HTERT RPE-1 (cell line): ENCODE measurements around the gene CELSR1.

Source experiments
- in situ Hi-C: fragments of 300-500 bp; cut with MboI; formaldehyde crosslinking; loops from 4 replicates; pipeline ENCODE4 v1.14.3; 2020; ENCODE audit warnings: low sequenced_read_pairs

CELSR1 gene

GRCh38 chr22:46466255-46466676, 71.2 kb downstream of the CELSR1 start:
- in situ Hi-C loops, result no loop called here

GRCh38 chr22:46465793-46466192, 71.6 kb downstream of the CELSR1 start:
- in situ Hi-C loops, result no loop called here

DNA sequence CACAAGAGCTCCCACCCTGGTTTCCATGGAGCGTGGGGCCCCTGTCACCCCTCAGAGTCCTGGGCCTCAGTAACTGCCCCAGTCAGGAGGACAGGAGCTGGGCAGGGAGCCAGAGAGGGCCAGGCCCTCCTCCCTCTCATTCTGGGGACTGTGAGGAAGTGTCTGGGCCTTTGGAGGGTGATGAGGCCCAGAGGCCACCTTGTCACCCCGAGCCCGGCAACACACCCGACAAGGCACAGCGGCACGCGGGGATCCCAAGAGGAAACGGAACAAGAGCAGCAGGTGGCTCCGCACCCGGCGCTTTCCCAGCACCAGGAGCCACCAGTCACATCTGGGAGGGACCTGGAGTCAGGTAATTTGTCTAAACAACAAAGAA, 72.1 kb downstream of the CELSR1 start:
- in situ Hi-C loops, result no loop called here

DNA sequence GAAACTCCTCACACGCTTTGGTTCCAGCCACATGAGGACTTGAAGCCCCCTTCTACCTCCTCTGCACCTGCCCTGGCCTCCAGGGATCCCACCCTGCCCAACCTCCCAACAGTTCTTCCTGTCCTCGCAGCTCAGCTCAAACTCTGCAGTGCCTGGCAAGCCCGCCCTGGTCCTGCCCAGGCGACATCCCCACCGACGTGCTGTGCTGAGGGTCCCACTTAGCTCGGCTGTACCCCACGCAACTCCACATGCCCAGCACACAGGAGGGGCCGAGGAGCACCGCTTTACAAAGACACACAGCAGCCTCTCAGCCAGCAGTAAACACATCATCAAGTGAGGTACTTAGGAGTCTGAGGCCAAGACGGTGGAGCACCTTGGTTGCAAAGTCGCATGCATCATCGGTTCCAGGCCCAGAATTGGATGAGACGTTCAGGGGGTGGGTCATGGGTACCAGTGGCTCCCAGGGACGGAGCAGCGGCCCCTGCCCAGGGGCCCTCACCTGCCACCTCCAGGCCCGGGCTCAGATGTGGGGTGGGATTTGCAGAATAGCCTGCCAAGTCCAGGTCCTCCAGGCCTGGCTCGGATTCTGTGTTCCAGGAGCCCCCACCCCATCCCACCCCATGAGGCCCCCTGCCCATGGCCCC, 72.6 kb downstream of the CELSR1 start:
- in situ Hi-C loops, result no loop called here

DNA sequence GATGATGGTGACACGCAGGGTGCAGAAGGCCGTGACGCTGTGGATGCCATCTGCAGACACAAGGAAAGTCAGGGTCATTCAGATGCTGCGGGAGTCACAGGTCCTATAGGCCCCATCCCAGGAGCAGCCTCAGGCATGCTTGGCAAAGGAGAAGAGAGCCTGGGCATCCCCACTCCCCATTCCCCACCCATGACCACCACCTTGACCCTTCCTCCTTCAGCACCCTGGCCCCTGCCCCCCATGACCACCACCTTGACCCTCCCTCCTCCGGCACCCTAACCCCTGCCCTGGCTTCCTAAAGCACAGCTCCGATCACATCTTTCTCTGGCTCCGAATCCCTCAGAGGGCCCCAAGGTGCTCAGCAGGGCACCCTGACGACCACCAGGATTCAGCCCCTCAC, 73.1 kb downstream of the CELSR1 start:
- in situ Hi-C loops, result no loop called here

DNA sequence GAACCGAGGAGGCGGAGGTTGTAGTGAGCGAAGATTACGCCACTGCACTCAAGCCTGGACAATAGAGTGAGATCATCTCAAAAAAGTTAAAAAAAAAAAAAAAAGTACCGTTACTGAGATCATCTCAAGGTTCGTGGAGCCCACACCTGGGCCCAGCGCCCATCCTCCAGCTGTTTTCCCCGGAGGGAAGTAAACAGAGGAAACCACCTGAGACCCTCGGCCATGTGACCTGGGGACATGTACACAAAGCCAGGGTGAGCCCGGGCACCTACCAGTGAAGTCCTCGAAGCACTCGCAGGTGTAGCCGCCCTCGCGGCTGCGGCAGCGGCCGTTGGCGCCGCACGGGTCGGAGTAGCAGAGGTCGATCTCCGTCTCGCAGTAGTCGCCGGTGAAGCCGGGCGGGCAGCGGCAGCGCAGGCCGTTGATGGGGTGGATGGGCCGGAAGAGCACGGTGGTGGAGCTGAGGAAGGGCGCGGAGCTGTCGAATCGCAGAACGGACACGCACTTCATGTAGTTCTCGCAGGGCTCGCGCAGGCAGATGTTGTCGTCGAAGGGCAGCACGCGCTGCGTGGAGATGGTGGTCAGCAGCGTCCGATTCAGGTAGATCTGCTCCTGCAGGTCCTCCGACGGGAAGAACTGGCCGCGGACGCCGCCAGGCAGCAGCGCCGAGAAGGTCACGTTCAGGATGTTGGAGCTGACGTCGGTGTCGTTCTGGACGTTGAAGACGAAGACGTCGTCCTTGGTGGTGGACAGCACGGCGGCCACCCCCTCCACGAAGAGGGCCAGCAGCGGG, 73.8 kb downstream of the CELSR1 start:
- in situ Hi-C loops, result no loop called here

DNA sequence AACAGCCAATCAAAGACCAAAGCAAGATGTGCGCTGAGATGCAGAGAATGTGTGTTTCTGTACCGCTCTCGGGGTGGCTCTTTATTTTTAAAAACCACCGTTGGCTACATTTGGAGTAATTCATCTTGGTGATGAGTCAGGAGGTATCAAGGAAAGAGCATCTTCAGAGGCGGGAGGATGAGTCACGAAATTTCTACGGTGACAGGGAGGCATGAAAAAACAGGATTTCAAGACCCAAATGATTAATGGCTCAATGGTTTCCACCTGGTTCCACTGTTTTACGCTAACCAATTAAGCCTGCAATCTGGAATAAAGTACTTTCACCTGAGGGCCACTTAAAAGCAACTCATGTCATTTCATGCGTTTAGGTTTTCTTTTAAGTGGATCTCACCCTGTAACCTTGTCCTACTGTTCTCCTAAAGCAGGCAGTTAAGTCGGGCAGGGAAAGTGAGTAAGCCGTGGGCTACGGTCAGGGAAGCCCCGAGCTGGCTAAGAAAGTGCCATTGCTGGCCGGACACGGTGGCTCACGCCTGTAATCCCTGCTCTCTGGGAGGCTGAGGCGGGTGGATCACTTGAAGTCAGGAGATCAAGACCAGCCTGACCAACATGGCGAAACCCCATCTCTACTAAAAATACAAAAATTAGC, 74.6 kb downstream of the CELSR1 start:
- in situ Hi-C loops, result no loop called here

DNA sequence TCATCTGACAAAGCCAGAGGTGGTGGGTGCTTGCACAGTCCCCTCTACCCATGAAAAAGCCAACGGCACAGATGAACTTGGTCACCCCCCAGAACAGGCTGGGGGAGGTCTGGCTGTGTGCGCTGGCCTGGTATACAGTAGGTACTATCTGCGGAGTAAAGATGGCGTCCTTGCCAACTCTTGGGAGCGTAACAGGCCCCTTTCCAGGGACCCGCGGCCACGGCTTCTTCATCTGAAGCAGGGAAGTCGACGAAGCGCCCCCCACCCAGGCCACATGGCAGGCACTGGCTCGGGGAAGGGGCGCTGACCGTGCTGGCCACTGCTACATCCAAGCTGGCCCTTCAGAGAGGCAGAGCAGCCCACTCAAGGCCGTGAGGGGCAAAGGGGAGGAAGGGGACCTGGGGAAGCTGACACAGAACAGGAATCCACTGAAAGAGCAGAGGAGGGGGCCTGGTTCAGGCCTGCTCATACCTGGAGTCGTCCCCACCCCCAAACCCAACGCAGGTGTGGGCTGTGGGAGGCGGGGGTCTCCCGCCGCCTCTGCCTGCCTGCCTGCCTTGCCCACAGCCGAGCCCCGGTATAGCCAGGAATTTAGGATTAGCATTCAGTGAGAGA, 75.7 kb downstream of the CELSR1 start:
- in situ Hi-C loops, result no loop called here

DNA sequence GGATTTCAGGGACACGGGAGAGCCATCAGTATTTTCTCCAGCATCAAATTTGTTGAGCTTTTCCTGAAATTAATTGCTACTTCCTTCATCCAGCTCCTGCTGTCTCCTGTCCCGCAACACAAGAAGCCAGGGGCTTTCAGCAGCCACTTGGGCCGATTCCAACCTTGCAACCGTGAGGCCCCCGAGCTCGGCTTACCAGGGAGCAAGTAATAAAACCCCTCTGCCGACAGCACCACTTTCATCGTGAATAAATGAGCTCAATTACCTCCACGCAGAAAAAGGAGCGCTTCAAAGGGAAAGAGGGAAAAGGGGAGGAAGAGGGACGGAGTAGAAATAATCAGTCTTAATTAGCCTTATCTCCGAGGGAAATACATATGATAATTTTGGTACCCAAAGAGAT, 76.6 kb downstream of the CELSR1 start:
- in situ Hi-C loops, result no loop called here

DNA sequence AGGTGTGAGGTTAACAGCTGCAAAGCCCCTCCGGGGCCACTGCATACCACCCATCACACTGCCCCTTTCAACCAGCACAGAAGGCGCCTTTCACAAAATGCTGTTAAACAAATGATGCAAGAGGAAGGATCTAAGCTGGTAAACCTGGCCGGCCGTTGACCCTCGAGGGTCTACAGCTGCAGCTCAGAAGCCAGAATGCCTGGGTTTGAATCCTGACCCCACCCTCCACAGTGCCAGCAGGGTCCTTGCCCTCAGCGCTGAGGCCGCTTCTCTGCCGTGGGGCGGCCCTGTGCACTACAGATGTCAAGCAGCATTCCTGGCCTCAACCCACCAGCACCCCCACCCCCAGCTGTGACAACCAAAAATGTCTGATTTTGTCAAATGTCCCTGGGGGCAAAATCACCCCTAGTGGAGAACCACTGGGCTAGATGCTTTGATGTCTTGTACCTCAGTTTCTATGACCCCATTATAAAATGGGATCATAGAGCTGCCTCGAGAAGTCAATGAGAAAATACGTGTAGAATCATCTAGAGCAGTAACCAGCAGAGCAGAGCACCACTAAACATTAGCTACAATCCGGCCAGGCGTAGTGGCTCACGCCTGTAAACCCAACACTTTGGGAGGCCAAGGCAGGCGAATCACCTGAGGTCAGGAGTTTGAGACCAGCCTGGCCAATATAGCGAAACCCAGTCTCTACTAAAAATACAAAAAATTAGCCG, 77.9 kb downstream of the CELSR1 start:
- in situ Hi-C loops, result no loop called here

GRCh38 chr22:46458525-46458924, 78.9 kb downstream of the CELSR1 start:
- in situ Hi-C loops, result no loop called here

GRCh38 chr22:46457502-46458488, 79.6 kb downstream of the CELSR1 start:
- in situ Hi-C loops, result no loop called here

- in situ Hi-C loops, result no loop called here
Observed at GRCh38 chr22:46456818-46457163, 80.6 kb downstream of the CELSR1 start.

GRCh38 chr22:46455446-46455845, 82.0 kb downstream of the CELSR1 start:
- in situ Hi-C loops, result no loop called here

GRCh38 chr22:46454504-46455269, 82.7 kb downstream of the CELSR1 start:
- in situ Hi-C loops, result no loop called here

- in situ Hi-C loops, result no loop called here
Observed at GRCh38 chr22:46453829-46454503, 83.5 kb downstream of the CELSR1 start.

GRCh38 chr22:46453006-46453828, 84.2 kb downstream of the CELSR1 start:
- in situ Hi-C loops, result no loop called here
